Activated CD4-positive, alpha-beta T cell treated with anti-CD3 and anti-CD28 coated beads, Interleukin-10, Interleukin-2, amounts not matched to agents 100 ng/mL and 50 ng/mL, durations not matched to agents 16 hours and 8 hours (primary cell): ENCODE data around the gene SUCLG1.

Experiments
- DNase-seq: peaks from one replicate; pipeline ENCODE4 v3.0.0-alpha.2; 2020

SUCLG1 gene

GRCh38 chr2:84460670-84461069, 1.6 kb upstream of the SUCLG1 start:
- no peak for DNase-seq

DNA sequence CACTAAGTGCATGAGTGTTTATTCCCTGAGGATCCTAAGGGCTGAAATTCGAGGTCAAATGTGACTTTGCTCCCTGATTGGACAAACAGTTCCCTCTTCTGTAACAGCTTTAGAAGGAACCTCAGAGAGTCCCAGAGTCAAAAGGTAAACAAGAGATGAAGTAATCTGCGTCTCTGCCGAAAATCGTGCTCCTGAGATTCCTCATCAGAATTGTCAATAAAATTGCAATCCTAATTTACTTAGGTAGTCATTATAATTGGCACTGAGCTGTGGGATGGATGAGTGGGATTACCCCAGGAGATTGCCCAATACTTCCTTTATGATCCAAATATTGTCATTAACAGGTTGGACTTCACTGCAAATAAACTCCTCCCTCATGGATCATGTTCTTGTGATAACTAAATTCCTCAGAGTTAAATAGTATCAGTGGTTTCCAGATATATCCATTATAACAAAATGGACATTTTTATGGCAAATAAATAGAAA, 907 bp upstream of the SUCLG1 start:
- DNase-seq, result no peak

DNA sequence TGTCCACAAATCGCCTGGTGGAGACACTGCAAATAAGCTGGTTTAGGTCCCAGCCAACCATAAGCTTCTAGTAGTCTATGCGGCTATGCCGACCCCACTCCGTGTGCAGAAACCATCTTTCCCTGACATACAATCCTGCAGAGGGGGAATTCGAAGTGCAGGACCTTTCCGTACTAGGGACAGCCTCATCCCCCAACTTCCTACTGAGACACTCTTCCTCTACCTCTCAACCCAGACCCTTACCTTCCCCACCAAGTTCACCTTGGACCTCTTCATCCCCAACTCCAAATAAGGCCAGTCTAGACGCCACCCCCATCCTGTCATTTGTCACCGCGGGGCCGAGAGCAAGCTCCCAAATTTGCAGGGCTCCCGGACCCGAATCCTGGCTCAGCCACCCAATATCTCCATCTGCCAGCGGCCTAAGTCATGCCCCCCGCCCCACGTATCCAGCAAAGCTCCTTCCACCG, 496 bp downstream of the SUCLG1 start:
- peak; percentile 29 for DNase-seq

- DNase-seq, result no peak
These were observed 1.4 kb downstream of the SUCLG1 start for GRCh38 chr2:84457686-84458085.

DNA sequence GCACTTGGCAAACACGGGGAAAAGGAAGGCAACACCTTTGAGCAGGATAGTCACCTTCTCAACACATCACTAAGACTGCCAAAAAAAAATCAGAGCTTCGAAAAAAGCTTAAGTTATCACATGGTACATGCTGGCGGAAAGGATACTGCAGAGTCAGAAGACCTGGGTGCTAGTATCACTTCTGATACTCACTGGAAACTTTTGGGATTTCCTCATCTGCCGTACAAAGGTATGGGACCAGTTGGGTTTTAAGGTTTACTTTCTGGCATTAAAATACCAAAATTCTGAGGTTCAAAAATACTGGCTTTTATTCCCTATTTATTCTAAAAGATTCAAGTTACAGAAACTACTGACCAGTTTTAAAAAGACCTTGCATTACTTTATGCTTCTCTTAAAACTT, 2.9 kb downstream of the SUCLG1 start:
- DNase-seq, result no peak

- peak; percentile 26 for DNase-seq
These were observed 4.5 kb downstream of the SUCLG1 start for GRCh38 chr2:84454581-84454980.

DNA sequence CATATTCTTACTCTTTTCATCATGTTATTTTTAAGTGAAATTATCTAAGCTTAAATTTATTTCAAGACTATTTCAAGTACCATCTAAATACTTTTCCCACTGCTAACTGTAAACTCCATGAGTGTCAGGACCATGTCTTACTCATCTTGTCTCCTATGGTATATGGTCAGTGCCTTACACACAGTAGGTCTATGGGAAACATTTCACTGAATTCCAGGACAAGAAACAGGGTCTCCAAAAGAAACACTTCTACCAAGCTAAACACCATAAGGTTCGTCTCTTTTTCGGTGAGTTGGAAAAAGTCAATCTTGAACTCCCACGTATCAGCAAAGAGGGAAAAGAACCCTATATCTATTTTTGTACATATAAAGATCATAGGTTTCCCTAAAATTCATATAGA, 6.5 kb downstream of the SUCLG1 start:
- no peak for DNase-seq

DNA sequence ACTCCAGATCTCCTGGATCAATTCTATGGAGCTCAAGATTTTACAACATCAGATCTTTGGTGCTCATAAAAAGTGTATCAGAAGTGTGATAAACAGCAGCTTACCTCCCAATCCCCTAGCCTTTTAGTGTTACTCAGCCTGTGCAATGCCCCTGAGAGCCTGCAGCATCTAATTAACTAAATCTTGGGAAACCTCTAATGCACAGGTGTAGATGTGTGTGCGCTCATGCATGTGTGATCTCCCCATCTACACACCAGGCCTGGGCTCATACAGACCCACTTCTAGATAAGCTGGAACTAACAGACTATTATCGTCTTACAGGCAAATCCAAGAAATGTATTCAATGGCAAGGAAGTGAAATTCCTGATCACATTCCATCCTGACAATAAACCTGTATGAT, 7.5 kb downstream of the SUCLG1 start:
- no peak for DNase-seq

DNA sequence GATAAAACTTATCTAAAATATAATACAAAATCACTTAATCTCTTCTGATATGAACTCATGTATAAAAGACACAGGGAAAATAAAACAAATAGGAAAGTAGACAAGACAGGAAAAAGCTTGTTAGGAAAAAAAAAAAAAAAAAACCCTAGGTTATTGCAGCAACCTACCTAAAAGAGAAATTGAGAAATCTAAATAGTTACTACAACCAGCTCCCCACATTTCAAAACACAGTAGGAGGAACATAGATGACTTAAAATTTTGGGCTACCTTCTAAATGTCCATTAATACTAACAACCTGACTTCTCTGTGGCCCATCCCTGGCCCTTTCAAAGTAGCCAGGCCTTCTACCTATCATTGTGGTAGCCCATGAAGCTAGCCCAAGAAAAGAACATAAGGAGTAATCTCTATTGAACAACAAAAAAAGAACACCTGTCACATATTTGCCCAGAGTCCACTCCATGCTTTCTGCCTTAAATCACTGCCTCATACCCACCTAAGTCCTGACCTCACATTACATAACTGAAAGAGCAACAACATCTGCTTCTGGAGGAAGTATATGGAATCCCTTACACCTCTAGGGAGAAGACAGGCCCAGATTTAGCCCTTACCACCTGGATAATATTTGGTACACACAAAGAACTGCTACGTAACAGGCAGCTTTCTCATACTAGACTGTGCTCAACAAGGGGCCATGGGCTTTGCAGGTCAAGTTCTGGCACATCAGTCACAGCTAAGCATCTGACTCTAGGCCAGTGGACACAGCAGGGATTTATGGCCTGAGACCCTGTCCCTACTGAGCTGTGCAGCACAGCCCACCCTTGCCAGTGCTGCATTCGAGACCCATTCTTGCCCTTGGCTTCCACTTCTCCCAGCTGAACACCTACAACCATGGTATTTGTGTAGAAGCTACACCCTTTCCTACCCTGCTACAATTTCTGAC, 8.5 kb downstream of the SUCLG1 start:
- no peak for DNase-seq

DNA sequence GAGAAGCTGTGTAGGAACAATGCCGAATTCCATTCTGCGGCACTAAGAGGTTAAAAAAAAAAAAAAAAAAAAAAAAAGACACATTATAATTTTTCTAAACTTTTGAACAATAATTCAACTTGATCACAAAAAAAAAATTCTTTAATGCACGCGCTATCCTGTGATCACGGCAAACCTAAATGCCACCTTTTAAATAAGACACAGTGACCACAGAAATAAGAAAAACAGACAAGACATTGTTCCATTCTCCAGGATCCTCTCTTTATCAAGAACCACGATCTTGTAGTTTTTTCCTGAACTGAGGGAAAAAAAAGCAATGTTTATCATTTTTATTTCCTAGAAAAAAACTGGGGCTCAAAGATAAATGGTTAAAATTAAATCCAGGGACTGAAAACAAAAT, 9.4 kb downstream of the SUCLG1 start:
- DNase-seq, result no peak

- DNase-seq, result no peak
These were observed 10.0 kb downstream of the SUCLG1 start for GRCh38 chr2:84449055-84449454.

- no peak for DNase-seq
These were observed 15.6 kb downstream of the SUCLG1 start for GRCh38 chr2:84443477-84443876.

DNA sequence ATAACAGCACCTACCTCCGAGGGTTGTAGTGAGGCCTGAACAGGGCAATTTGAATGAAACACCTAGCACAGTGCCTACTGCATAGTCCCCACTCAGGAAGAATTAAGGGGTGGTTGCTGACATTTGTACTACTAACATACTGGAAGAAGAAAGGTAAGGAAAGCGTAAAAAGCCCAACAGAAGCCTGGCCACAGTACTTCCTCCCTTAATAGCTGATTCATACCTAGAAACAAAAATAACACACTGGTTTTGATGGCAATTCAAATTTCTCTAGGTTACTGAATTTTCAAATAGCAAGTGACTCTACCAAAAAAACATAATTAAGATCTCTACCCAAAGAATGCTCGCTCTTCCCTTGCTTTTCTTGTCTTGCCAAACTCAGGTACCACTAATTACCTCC, 16.2 kb downstream of the SUCLG1 start:
- peak; percentile 41 for DNase-seq

- DNase-seq, result no peak
These were observed 17.6 kb downstream of the SUCLG1 start for GRCh38 chr2:84441505-84441904.

GRCh38 chr2:84441036-84441435, 18.0 kb downstream of the SUCLG1 start:
- no peak for DNase-seq

- no peak for DNase-seq
These were observed 23.6 kb downstream of the SUCLG1 start for GRCh38 chr2:84435345-84436025.

DNA sequence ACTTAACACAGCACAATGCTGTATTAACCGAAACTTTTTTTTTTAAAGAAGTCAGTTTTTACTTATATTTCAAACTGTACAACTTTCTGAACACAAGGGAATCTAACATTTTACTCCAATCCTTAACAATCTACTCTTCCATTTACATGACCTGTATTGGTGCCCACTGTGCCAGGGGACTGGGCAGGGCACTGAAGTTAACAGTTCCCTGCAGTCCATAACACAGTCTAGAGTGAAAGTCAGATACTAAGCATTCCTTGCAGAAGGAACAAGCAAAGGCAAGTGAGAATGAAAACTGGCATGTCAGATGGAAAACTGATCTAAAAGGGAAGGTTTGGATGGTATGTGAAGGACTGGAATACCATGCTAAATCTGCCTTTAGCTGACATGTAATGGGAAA, 29.8 kb downstream of the SUCLG1 start:
- no peak for DNase-seq

- DNase-seq, result no peak
These were observed 31.6 kb downstream of the SUCLG1 start for GRCh38 chr2:84427235-84428138.

DNA sequence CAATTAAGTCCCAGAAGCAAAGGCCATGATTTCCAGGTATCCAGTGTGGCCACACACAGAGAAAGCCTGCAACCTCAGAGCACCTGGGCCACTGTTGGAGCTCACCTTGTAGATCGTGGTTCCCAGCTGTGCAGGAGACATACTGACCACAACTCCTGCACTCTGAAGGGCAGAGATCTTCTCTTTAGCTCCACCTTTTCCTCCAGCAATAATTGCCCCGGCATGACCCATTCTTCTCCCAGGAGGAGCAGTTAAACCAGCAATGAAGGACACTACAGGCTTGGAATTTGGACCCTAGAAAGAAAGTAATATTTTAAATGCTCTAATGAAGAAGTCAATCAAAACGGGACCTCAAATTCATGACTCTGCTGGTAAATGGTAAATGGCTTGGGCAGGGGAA, 33.8 kb downstream of the SUCLG1 start:
- DNase-seq, result no peak

DNA sequence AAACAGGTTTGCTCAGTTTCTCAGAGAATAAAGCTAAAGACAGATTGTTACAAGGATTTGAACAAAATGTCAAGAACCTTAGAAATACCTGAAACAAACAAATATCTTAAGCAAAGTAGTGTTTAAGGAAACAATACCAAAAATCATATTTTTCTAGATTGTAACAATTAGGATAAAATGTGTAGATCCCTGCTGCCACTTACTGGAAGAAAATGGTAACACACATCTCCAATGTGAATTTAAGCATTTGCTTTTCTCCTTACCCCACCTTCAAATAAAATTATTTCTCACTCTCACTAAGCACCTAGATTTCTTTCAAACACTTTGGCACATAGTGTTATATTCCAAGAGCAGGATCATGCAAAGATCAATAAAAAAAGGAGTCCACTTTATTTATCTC, 34.9 kb downstream of the SUCLG1 start:
- DNase-seq, result peak; percentile 19

- no peak for DNase-seq
These were observed 37.3 kb downstream of the SUCLG1 start for GRCh38 chr2:84421791-84422190.

DNA sequence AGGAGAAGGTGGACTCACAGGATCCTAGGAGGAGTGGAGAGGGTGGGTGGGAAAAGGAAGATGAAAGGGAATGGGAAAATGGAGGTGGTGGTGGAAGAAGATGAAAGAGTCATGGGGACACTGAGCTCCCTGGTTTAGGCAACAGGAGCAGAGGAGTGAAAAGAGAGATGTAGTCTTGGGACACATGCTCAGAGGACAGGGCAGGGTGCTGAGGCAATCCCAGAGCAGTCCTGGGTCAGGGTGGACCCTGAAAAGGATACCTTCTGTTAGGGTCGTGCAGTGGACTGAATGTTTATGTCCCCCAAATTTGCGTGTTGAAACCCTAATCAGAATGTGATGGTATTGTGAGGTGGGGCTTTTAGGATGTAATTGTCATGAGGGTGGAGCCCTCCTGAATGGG, 37.9 kb downstream of the SUCLG1 start:
- no peak for DNase-seq
